Astrocyte of the cerebellum (primary cell): Measurements from ENCODE around the gene NLRP8.
"Not testable (repeated sequence)": the region's sequence is repeated elsewhere in the genome, so short reads cannot be mapped to it uniquely, and the experiment has no call there.

Experiments
- DNase-seq: peaks from one replicate; pipeline ENCODE4 v3.0.0-alpha.2; 2011; ENCODE audit warnings: low read depth
- H3K4me3 ChIP-seq: 2 replicates; pipeline ENCODE4 v1.5.1; 2011; ENCODE audit warnings: mild to moderate bottlenecking, low read depth, low read length, moderate library complexity
- in situ Hi-C: cut with HindIII; loops from 2 replicates; pipeline ENCODE4 v1.10.0; 2017; ENCODE audit warnings: low sequenced_read_pairs
- TF ChIP-seq, protein P1 (sequence below): IDR thresholded peaks from 2 replicates; pipeline ENCODE4 v1.5.1; 2012; ENCODE audit warnings: low read length, low read depth, moderate library complexity, mild to moderate bottlenecking; ENCODE audit errors: missing control alignments

The NLRP8 gene

GRCh38 chr19:55931936-55932386 lies 15.7 kb upstream of the NLRP8 start, which contains the start of gene NLRP13:
Gene NLRP13, minus strand, starts transcription at chr19:55932336. Its CDS starts 25 bp downstream, at chr19:55932311.
- TF ChIP-seq, protein P1, sequence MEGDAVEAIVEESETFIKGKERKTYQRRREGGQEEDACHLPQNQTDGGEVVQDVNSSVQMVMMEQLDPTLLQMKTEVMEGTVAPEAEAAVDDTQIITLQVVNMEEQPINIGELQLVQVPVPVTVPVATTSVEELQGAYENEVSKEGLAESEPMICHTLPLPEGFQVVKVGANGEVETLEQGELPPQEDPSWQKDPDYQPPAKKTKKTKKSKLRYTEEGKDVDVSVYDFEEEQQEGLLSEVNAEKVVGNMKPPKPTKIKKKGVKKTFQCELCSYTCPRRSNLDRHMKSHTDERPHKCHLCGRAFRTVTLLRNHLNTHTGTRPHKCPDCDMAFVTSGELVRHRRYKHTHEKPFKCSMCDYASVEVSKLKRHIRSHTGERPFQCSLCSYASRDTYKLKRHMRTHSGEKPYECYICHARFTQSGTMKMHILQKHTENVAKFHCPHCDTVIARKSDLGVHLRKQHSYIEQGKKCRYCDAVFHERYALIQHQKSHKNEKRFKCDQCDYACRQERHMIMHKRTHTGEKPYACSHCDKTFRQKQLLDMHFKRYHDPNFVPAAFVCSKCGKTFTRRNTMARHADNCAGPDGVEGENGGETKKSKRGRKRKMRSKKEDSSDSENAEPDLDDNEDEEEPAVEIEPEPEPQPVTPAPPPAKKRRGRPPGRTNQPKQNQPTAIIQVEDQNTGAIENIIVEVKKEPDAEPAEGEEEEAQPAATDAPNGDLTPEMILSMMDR = no peak
- in situ Hi-C loops = no loop called here
- no peak for DNase-seq
- H3K4me3 ChIP-seq = no peak within 1 kb of the TSS

- no peak overlapping the region for H3K4me3 ChIP-seq
- TF ChIP-seq, protein P1 = no peak
- in situ Hi-C loops = no loop called here
- no peak for DNase-seq
Observed at GRCh38 chr19:55935206-55935605, 12.4 kb upstream of the NLRP8 start.

DNA sequence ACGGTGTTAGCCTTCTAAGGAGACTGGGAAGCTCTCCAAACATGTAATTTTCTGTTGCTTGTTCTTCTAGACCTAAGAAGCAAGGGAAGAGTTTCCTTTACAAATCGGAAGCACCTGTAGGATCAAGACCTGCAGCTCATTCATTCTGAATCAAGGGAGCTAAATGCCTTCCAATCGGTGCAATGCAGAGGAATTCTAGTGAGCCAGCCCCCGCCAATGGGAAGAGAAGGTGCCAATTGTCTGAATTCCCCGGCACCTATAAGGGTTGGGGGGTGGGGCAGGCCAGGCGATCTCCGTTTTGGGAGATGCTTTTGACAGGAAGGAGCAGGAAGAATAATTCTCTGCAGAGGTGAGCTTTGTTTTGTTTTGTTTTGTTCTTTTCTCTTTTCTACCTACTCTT lies 8.4 kb upstream of the NLRP8 start:
- in situ Hi-C loops = no loop called here
- H3K4me3 ChIP-seq = no peak overlapping the region
- TF ChIP-seq, protein P1 = no peak
- DNase-seq = no peak

DNA sequence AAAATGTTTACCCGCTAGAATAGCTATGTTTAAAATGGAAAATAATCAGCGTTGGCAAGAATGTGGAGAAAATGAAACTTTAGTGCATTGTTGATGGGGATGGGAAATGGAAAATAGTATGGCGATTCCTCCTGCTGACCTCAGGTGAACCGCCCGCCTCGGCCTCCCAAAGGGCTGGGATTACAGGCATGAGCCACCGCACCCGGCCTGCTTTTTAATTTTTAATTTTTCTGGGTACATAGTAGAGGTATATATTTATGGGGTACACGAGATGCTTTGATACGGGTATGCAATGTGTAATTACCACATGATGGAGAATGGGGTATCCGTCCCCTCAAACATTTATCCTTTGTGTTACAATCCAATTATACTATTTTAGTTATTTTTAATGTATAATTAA lies 7.3 kb upstream of the NLRP8 start:
- in situ Hi-C loops = no loop called here
- H3K4me3 ChIP-seq = no peak overlapping the region
- TF ChIP-seq, protein P1 = no peak
- no peak for DNase-seq

- in situ Hi-C loops, H3K4me3 ChIP-seq, DNase-seq: not testable (repeated sequence)
Observed at GRCh38 chr19:55950566-55950965, 2.9 kb downstream of the NLRP8 start.

GRCh38 chr19:55956431-55956830 lies 8.8 kb downstream of the NLRP8 start:
- TF ChIP-seq, protein P1 = no peak
- in situ Hi-C loops = no loop called here
- H3K4me3 ChIP-seq = no peak overlapping the region
- DNase-seq = no peak

DNA sequence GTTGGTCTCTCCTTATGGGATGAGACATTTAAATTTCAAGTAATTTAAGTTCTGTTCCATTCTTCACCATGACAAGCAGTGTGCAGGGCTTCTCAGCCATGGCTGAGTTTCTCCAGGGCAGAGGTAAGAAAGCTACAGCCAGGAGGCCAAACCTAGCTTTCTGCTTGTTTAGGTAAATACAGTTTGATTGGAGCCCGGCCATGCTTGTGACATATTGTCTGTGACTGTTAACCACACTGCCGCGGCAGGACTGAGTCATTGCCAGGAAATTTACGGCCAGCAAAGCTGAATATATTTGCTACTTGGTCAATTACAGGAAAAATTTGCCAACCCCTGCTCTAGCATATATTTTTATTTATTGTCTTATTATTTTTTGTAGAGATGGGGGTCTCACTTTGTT lies 10.7 kb downstream of the NLRP8 start:
- H3K4me3 ChIP-seq = no peak overlapping the region
- TF ChIP-seq, protein P1 = no peak
- no peak for DNase-seq
- in situ Hi-C loops = no loop called here
